ENCODE measurements around the gene PIGA.
"Not testable (repeated sequence)": the region's sequence is repeated elsewhere in the genome, so short reads cannot be mapped to it uniquely, and the experiment has no call there.

Gene PIGA

DNA sequence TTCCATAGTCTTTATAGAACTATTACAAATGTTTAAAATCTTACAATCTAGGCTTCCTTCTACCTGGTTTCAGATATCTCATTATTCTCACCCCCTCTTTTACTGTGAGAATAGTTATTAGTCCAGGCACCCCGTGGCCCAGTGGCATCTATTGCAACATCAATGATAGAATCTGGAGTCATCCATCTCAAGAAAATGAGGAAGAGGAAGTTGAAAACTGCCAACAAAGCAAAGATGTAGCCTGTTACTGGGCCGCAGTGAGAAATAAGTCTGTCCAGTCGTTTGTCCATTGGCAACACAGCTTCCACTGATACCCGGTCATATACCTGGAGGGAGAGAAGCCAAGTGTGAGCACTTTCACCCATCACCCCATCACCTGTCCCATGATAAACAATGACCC lies 13.9 kb downstream of the PIGA start:
- DNase-seq (ENCODE audit: low read depth, low spot score): no peak

DNA sequence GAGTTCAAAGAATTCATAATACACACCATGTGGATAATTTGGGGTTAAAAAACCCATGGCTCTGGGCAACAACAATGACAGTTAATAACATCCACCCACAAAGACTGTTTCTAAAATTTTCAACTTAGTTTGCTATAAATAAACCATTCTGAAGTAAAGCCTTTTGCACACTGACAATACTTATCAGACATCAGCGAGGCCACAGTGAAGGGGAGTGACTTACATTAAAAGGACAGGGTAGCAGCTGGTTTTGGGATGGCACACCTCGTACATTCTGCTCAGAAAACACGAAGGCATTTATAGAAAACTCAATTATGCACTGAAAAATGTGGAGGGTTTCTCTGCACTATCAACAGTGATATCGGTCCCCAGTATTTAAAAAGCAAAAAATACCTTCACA lies 15.0 kb downstream of the PIGA start:
- no peak for DNase-seq (ENCODE audit: low read depth, low spot score)

DNA sequence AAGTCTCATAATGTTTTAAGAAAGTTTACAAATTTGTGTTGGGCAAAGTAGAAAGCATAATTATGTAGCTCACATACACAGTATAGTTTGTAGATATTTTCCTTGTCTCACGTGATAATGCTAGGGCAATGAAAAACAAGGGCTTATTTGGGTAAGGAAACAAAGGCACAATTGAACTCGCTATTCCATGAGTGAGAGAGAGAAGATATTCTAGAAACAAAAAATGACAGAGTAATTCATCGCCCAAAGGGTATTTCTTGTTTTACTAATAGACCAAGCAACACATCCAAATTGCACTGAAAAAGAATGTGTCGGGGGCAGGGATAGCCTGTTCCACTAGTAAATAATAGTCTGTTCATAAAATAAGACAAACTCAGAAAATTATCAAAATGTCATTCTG lies 16.2 kb downstream of the PIGA start:
- no peak for DNase-seq (ENCODE audit: low read depth, low spot score)

DNA sequence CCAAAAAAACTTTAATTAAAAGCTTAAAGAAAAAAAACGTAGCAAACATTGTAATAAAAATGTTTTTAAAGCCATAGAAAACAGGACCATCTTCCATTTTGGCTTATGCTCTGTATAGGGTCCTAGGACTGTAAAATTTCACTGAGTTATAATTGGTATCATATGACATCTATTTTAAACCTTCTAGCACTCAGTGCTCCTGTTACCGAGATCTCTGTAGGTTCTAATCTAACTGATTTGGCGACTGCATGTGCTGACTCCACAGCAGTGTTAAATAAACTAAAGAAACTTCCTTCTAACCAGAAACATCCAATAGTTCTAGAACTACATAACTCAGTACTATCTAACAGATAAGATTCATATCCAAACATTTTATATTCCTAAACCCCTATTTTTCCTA lies 19.8 kb downstream of the PIGA start, which contains the start of gene ASB11:
TSS of gene ASB11 (minus strand) at position 132 of the 400 bp plus-strand sequence. CDS start at position 97, 35 bp downstream.
- DNase-seq (ENCODE audit: low read depth, low spot score): no peak

DNA sequence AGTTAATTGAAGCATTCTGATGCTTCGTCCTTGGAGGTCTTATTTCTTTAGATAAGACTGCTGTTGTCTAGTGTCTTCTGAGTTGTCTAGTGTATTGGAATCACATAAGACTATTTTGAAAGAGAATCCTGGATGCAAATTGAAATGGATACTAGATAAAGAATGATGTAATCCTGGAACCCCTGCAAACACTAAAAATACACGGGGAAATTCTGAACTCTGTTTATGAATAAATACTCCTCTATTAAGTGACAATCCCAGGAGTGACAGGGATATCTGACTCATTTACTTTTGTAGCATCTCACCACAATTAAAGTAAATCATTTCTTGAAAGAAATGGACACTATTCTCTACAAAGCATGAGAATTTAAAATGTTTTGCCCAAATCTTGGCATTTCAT lies 20.9 kb downstream of the PIGA start:
- DNase-seq (ENCODE audit: low read depth, low spot score): no peak

DNA sequence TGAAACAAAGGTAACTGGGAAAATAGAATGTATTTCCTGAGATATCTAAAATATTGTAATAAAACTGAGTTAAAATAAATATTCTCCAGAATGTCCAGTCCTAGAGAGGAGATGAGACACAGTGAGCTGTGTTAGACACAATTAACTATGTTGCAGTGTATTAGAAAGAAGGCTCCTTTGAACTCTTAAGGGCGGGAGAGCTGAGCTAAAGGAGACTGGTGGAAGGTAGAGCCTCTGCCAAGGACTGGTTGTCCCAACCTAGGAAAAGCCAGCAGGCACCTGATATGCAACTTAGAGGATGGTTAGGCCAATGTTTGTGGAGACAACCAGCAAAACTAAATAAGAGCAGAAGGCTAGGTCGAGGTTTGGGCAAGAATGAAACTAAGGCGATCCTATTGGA lies 24.2 kb downstream of the PIGA start:
- DNase-seq (ENCODE audit: low read depth, low spot score): no peak

DNA sequence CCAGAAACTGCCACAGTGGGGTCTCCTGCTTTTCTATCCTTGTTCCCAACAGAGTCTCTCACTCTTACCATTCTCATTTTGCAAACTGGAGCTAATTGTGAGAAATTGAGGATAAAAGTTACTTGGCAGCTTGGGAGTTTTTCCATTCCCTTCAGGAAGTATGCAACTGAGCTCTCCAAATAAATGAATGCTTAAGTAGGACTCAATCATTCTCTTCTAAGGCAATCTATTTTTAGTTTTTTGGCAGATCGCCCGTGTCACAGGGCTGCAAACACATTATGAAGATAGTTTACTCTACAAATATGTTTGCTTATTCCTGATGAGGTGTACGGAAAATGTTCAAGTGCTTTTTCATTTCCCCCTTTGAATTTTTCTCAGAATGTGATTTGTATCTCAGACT lies 25.2 kb downstream of the PIGA start:
- no peak for DNase-seq (ENCODE audit: low read depth, low spot score)

DNA sequence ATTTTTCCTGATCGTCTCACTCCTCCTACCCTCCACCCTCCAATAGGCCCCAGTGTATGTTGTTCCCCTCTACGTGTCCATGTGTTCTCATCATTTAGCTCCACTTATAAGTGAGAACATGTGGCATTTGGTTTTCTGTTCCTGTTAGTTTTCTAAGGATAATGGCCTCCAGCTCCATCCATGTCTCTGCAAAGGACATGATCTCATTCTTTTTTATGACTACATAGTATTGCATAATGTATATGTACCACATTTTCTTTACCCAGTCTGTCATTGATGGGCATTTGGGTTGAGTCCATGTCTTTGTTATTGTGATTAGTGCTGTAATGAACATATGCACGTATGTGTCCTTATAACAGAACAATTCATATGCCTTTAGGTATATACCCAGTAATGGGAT lies 29.4 kb downstream of the PIGA start:
- not testable (repeated sequence) for DNase-seq (ENCODE audit: low read depth, low spot score)

DNA sequence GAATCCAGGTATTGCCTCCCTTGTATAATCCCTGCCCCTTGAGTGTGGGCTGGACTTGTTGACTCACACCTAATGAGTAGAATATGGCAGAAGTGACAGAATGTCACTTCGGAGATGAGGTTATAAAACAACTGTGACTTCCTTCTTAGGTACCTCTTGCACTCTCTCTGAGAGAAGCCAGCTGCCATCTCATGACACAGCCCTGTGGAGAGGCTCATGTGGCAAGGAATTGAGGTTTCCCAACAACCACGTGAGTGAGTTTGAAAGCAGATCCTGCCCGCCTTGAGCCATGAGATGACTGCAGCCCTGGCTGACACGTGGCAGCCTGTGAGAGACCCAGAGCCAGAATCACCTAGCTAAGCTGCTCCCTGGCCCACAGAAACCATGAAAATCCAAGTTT lies 33.4 kb downstream of the PIGA start:
- no peak for DNase-seq (ENCODE audit: low read depth, low spot score)

DNA sequence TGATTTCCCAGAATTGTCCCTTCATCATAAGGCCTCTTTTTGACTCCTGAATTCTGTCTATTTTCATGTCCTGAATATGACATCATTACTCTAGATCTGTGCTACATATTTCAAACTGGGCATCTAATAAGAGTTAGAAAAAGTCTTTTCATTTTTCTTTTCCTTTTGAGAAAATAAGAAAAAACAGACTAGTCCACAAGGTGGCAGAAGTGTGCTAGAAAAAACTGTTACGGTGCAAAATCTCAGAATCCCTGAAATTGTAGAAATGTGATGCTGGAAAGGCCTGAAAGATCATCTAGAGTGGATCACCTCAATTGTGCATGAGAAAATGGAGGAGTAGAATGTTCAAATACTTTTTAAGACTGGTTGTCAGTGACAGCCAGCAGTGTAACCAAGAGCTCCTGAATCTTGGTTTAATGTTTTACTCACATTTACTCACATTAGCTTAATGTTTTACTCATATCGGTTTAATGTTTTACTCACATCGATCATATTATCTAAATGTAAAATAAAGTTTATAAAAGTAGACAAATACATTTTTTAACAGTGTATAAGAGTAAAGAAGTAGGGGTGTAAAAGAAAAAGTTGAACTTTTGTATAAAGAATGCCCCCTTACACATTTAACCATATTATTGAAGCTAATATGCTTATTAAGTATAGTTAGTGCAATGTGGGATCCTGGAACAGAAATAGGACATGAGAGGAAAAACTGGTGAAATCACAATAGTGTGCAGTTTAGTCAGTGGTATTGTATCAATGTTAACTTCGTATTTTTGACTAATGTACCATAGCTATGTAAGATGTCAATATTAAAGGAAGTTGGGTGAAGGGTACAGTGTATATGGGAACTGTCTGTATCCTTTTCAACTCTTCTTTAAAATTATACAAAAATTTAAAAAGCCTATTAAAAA lies 35.1 kb downstream of the PIGA start:
- no peak for DNase-seq (ENCODE audit: low read depth, low spot score)

DNA sequence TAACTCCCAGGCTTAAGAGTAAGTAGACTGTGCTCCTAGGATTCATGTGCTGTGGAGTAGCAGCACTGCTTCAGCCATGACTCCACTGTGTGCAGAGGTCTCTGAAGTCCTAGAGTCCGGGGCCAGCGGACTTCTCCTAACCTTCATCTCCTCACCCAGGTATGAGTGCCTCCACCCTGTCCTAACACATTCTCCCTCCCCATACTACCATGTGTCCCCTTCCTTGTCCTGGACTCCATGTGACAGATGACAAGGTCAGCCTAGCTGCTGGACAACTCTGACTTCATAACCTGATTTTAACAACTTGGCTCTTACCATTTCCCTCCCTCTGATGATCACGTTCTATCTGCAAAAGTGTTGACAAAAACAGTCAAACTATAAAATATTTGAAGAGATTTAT lies 36.5 kb downstream of the PIGA start:
- no peak for DNase-seq (ENCODE audit: low read depth, low spot score)

DNA sequence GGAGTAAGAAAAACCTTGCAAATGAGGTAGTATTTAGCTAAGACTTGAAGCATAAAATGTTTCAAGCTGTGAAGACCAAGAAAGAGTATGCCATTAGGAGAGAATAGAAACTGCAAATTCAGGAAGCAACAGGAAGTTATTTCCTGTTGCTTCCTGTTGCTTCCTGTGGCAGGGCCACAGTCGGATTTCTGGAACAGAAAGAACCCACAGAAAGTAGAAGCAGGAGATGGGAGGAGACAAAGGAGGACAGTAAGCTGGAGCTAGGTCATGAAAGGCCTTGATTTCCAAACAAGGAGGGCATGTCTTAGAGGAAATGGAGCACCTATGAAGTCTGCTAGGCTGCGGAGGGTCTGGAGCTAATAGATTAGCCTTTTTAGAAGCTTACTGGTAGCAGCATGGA lies 37.1 kb downstream of the PIGA start:
- no peak for DNase-seq (ENCODE audit: low read depth, low spot score)

DNA sequence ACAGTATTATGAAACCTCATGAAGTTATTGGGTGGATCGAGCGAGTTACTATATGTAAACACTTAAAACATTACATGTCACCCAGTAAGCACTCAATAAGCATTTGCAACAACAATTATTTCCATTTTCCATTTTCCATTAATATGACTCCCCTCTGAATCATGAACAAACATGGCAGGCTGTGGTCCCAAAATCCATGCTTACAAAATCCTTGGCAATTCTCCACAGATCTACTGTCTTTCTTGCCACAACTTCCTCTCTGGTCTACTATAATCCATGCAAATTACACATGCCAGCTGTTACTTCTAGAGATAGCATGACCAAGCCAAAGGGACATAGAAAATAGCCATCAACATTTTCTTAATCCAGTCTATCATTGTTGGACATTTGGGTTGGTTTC lies 41.9 kb downstream of the PIGA start:
- no peak for DNase-seq (ENCODE audit: low read depth, low spot score)

DNA sequence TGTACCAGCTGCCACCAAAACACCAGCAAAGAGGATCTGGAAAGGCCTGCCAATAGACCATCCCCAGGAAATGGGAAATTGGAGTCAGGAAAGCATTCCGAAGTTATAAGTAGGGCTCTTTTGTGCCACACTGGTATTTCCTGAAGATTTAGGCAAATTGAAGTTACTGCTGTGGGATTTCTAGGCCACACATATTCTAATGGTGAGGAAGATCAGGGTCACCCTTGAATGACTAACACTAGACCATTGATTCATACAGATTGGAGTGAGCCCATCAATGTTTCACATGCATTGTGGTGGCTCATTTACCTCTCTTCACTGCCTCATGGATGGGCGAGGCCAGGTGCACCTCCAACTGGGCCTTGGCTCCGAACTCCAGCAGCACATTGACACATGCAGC lies 42.5 kb downstream of the PIGA start:
- no peak for DNase-seq (ENCODE audit: low read depth, low spot score)

DNA sequence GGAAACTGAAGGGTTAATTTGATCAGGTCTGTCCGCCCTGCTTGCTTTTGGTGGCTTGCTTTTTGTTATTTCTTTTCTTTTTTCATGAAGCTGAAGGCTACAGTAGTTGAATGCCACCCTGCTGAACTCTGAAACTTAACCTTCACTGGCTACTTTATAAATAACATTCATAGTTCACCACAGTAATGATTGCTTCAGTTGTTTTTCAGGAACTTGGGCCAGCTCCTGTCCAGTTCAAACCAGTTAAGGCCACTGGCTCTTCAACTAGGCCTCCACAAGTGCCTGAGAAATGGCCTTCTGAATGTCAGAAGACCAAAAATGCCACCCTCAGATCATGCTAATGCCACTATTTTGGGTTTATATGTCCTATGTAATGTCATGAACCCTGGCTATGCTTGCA lies 57.7 kb downstream of the PIGA start:
- DNase-seq (ENCODE audit: low read depth, low spot score): no peak

DNA sequence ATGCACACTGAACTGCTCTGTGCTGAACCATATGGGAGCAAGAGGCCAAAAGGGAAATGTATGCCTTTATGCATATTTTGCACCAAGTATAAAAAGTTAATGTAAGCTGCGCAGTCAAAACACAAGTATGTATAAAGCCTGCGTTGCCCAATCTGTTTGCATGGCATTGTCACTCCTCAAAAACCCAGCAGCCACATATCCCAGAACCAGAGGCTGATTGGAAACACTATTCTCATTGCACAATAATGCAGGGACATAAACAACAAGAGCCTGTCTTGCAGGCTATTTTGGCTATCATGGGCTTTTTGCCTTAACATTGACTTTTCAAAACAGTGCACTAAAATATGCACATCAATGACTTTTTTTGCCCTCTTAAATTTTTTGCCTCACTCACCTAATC lies 60.4 kb downstream of the PIGA start:
- DNase-seq (ENCODE audit: low read depth, low spot score): no peak

DNA sequence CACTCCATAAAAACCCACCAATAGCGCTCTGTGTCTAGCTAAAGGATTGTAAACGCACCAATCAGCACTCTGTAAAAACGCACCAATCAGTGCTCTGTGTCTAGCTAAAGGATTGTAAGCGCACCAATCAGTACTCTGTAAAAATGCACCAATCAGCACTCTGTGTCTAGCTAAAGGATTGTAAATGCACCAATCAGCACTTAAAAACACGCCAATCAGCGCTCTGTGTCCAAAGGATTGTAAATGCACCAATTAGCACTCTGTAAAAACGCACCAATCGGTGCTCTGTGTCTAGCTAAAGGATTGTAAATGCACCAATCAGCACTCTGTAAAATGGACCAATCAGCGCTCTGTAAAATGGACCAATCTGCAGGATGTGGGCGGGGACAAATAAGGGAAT lies 62.0 kb downstream of the PIGA start:
- DNase-seq (ENCODE audit: low read depth, low spot score): not testable (repeated sequence)

DNA sequence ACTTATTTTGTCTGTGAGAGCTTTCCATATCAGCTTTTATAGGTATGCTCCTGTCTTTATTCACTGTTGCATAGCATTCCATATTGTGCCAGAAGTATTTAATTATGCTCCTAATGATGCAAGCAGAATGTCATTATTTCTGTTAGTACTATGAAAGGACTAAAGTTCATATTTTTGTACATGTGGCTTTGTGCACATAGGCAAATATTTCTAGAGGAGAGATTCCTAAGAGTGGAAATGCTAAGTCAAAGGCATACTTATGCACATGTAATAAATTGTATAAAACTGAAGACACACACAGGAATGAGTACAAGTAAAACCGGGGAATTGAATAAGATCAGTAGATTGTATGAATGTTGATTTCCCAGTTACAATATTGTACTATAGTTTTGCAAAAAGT lies 63.6 kb downstream of the PIGA start:
- DNase-seq (ENCODE audit: low read depth, low spot score): no peak

DNA sequence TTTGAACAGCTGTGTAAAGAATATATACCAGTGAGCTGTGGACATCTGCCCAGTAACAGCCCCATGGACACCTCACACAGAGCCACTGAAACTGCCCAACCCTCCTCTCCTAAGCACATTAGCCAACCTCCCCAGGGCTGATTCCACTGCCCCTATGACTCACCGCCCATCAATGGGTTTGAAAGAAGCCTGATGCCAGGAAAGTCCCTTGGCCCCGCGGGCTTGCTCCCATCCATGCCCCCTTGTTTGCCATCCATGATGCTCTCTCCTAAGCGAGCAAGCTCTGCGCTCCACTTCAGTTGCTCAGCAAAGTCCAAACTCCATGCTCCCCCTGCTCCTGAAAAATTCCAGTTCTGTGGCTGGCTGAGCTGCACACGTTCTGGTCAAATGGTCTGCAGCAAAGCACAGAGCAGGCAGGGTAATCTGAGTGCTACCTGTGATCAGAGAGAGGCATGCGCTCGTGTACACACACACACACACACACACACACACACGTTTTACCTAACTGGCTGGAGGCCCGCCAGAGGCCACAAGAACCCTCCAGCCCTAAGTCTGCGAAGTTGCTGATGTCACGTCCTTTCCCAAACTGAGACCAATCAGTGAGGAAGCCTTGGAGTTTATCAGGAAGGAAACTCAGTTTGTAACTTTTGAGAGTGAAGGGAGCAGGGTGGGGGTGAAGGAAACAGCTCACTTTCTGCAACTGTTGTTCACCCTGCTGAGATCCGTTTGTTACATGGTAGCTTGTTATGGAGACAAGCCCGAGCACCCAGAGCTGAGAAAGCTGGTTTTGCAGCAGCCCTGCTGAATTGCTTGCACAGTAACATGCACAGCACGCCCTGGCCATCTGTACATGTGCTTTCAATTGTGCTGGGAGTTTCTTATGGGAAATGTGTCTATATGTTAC lies 65.5 kb downstream of the PIGA start, which contains the start of gene ASB9:
TSS of gene ASB9 (minus strand) at position 466 of the 904 bp plus-strand sequence. CDS start at position 257, 209 bp downstream.
- DNase-seq (ENCODE audit: low read depth, low spot score): no peak

Data from activated naive CD8-positive, alpha-beta T cell treated with anti-CD3 and anti-CD28 coated beads, Interleukin-2, amount 50 U/mL, for 16 hours (primary cell).